K562 (cell line): ENCODE results near the gene CSNK1G3. TPM values are rescaled to one million over a fixed set of nuclear protein-coding genes. Genes with fewer than 3 reads are reported as not detected.

Experiments
- ATF1 ChIP-seq, 2 experiments: fragments of 450-650 bp in 1 of 2; IDR thresholded peaks; 2 replicates each; pipeline ENCODE4 v1.6.1; 2016; ENCODE audit warnings: missing compliant biosample characterization in 1 of 2, missing genetic modification characterization in 1 of 2
- ATF3 ChIP-seq, 2 experiments: fragments of 450-650 bp in 1 of 2; sonication (generic) in 1 of 2; formaldehyde crosslinking in 1 of 2; IDR thresholded peaks in 1 of 2; conservative IDR thresholded peaks in 1 of 2; 2 replicates each; pipeline versions ENCODE4 v1.6.1 to v1.8.1; 2016 to 2023; ENCODE audit warnings: mild to moderate bottlenecking in 2 of 2, moderate library complexity in 2 of 2, inconsistent platforms in 1 of 2, missing genetic modification reagents in 1 of 2
- BCL6 ChIP-seq: fragments of 250-450 bp; sonication (Bioruptor Pico); IDR thresholded peaks from 2 replicates; pipeline ENCODE4 v1.4.0; 2020
- CEBPZ ChIP-seq: fragments of 150-350 bp; IDR thresholded peaks from 2 replicates; pipeline ENCODE4 v1.6.1; 2014; ENCODE audit warnings: low read depth, mild to moderate bottlenecking, low read length, borderline replicate concordance
- CHD7 ChIP-seq: fragments of 200-600 bp; sonication (generic); IDR thresholded peaks from one replicate; pipeline ENCODE4 v1.6.1; 2012; ENCODE audit warnings: mild to moderate bottlenecking, low read depth, low read length, inconsistent platforms
- HCFC1 ChIP-seq: IDR thresholded peaks from 2 replicates; pipeline ENCODE4 v1.6.1; 2012; ENCODE audit warnings: low read depth, low read length, improper control_type of control experiment
- HLTF ChIP-seq: fragments of 450-650 bp; IDR thresholded peaks from 2 replicates; pipeline ENCODE4 v1.6.1; 2016
- ZC3H4 ChIP-seq: sonication (generic); formaldehyde crosslinking; IDR thresholded peaks from 2 replicates; pipeline ENCODE4 v1.9.0; 2021; ENCODE audit warnings: missing genetic modification reagents, borderline replicate concordance
- ZEB2 ChIP-seq: fragments of 450-650 bp; IDR thresholded peaks from 2 replicates; pipeline ENCODE4 v1.6.1; 2016
- ZNF121 ChIP-seq: sonication (generic); formaldehyde crosslinking; conservative IDR thresholded peaks from 2 replicates; pipeline ENCODE4 v1.8.0; 2022; ENCODE audit warnings: missing genetic modification reagents
- ZNF431 ChIP-seq: sonication (generic); formaldehyde crosslinking; IDR thresholded peaks from 2 replicates; pipeline ENCODE4 v1.8.0; 2022; ENCODE audit warnings: mild to moderate bottlenecking, missing genetic modification reagents
- ZNF436 ChIP-seq: fragments of 250-450, 450-650 bp; sonication (Bioruptor Pico); formaldehyde crosslinking; IDR thresholded peaks from 2 replicates; pipeline ENCODE4 v1.7.0; 2020; ENCODE audit warnings: mild to moderate bottlenecking
- polyA plus RNA-seq, 8 experiments: library from polyadenylated mRNA; depleted of rRNA in 4 of 8; stranded (reverse) in 5 of 8; unstranded in 3 of 8; fragments of >200 nt; fragmentation: Nextera tagmentation in 2 of 8; fragmentation: Illumina TruSeq in 1 of 8; extraction: Ambion mirVana in 2 of 8; extraction: Trizol in 1 of 8; gene quantifications; 2 replicates each; pipeline versions ENCODE4 v1.2.1 to v1.2.3, GENCODE V29; 2011 to 2014; ENCODE audit warnings: inconsistent platforms in 1 of 8, missing spikeins in 1 of 8
- total RNA-seq, 7 experiments: library from RNA; depleted of rRNA in 6 of 7; stranded (reverse); fragments of >200 nt in 6 of 7; fragmentation: Illumina TruSeq in 2 of 7; extraction: Trizol in 2 of 7; gene quantifications; 2 replicates each; pipeline versions ENCODE4 v1.2.1 to v1.2.3, GENCODE V29; 2011 to 2021; ENCODE audit warnings: low replicate concordance in 1 of 7

CSNK1G3 gene
- total and polyA plus RNA-seq, 9 of the 15 experiments (the other 6 are each of a cell fraction or from before 2014, with no cell fraction given), result 8.3 to 27.6 (median 16.5) TPM

DNA sequence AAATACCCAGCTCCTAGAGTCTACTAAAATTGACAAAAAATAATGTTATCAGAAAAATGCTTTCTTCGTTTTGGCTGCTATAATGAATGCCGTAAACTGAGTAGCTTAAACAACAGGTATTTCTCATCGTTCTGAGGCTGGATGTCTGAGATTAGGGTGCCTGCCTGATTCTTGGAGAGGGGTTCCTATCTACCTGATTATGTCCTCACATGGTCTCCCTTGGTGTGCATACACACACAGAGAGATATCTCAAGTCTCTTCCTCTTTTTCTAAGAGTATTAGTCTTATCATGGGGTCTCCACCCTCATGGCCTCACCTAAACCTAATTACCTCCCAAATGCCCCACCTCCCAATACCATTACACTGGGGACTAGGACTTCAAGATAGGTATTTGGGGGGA, 40.6 kb upstream of the CSNK1G3 start (continued):
- TF ChIP-seq CHD7 (no peak), ZNF431 (no peak), BCL6 (CRISPR knock-in tag) (no peak), ZEB2 (peak; percentile 53; the same call in 1 of the 2 replicates), ATF3 (IDR thresholded peaks at IDR 0.05) (no peak), ATF3 (CRISPR knock-in tag; conservative IDR thresholded peaks at IDR 0.05) (no peak), CEBPZ (no peak), ZC3H4 (no peak), ZNF436 (CRISPR knock-in tag) (no peak), ZNF121 (no peak), HLTF (no peak), ATF1 (CRISPR knock-in tag; IDR thresholded peaks at IDR 0.05) (no peak), ATF1 (tag; IDR thresholded peaks at IDR 0.05) (no peak), HCFC1 (no peak)
